ENCODE measurements around the gene SP8.

- TF ChIP-seq NFYB (CRISPR knock-in tag; conservative IDR thresholded peaks at IDR 0.05; ENCODE audit: low read depth) (no peak), CTCF (IDR thresholded peaks at IDR 0.05) (no peak), JUN (CRISPR knock-in tag; IDR thresholded peaks at IDR 0.05) (no peak), E2F5 (CRISPR knock-in tag; IDR thresholded peaks at IDR 0.05) (no peak), ZNF425 (CRISPR knock-in tag; conservative IDR thresholded peaks at IDR 0.05) (no peak)
These were observed 10.9 kb upstream of the SP8 start for GRCh38 chr7:20797462-20798080.

Data from WTC11 (cell line).